Activated T-cell treated with anti-CD3 and anti-CD28 coated beads, Interleukin-2, amount 50 U/mL, for 48 hours (primary cell): Measurements from ENCODE around the gene PCBD1.
A peak's percentile ranks its signal among the peaks of the same experiment; 100 is the strongest.

Experiments
- DNase-seq, 2 experiments: peaks; one replicate each; pipeline ENCODE4 v3.0.0-alpha.2; 2020

PCBD1 gene

GRCh38 chr10:70901276-70901878 is 13.0 kb upstream of the PCBD1 start:
- DNase-seq, result no peak

GRCh38 chr10:70899096-70899495 is 10.7 kb upstream of the PCBD1 start:
- no peak for DNase-seq

GRCh38 chr10:70898687-70899086 is 10.3 kb upstream of the PCBD1 start:
- DNase-seq, result no peak

- no peak for DNase-seq
These were observed 8.2 kb upstream of the PCBD1 start for GRCh38 chr10:70896551-70896950.

GRCh38 chr10:70894416-70894815 is 6.1 kb upstream of the PCBD1 start:
- DNase-seq, result no peak

- no peak for DNase-seq
These were observed 5.1 kb upstream of the PCBD1 start for GRCh38 chr10:70893227-70894006.

GRCh38 chr10:70892631-70893030 is 4.3 kb upstream of the PCBD1 start:
- no peak for DNase-seq

GRCh38 chr10:70891627-70892026 is 3.3 kb upstream of the PCBD1 start:
- DNase-seq, result no peak

- no peak for DNase-seq
These were observed 2.6 kb upstream of the PCBD1 start for GRCh38 chr10:70890917-70891431.

- no peak for DNase-seq
These were observed 926 bp upstream of the PCBD1 start for GRCh38 chr10:70889291-70889690.

- no peak for DNase-seq
These were observed 1.3 kb downstream of the PCBD1 start for GRCh38 chr10:70886921-70887665.

GRCh38 chr10:70885931-70886903 is 2.1 kb downstream of the PCBD1 start:
- DNase-seq, result no peak

- DNase-seq, result no peak
These were observed 2.9 kb downstream of the PCBD1 start for GRCh38 chr10:70885481-70885880.

GRCh38 chr10:70884741-70885140 is 3.6 kb downstream of the PCBD1 start:
- no peak for DNase-seq

- DNase-seq, result peak; percentile 80 to 82
These were observed 8.3 kb downstream of the PCBD1 start for GRCh38 chr10:70880077-70880534.

- DNase-seq, result no peak
These were observed 9.2 kb downstream of the PCBD1 start for GRCh38 chr10:70879207-70879606.

- no peak for DNase-seq
These were observed 14.3 kb downstream of the PCBD1 start for GRCh38 chr10:70874061-70874460.

GRCh38 chr10:70872291-70872690 is 16.1 kb downstream of the PCBD1 start:
- no peak for DNase-seq

GRCh38 chr10:70866424-70866823 is 21.9 kb downstream of the PCBD1 start:
- DNase-seq, result no peak

- DNase-seq, result no peak
These were observed 23.4 kb downstream of the PCBD1 start for GRCh38 chr10:70864935-70865334.

- no peak for DNase-seq
These were observed 24.8 kb downstream of the PCBD1 start for GRCh38 chr10:70863470-70864160.
